RCC 7860 (cell line): Measurements from ENCODE around the gene PKD2L2.
"Not testable (repeated sequence)": the region's sequence is repeated elsewhere in the genome, so short reads cannot be mapped to it uniquely, and the experiment has no call there.

ENCODE experiments used
- DNase-seq: peaks from one replicate; pipeline ENCODE4 v3.0.0-alpha.2; 2015; ENCODE audit warnings: low spot score
- FAIRE-seq: peaks from 2 replicates; lab custom pipeline; 2012; peaks lifted over from hg19 to GRCh38; lab: Jason Lieb, UNC

The PKD2L2 gene

GRCh38 chr5:137888863-137889759 lies at the start of gene PKD2L2:
Gene PKD2L2, plus strand, starts transcription at chr5:137889457. Its CDS starts 35 bp downstream, at chr5:137889492.
- DNase-seq, result no peak

GRCh38 chr5:137842296-137842695 lies 47.0 kb upstream of the PKD2L2 start:
- FAIRE-seq, result no peak

More at GRCh38 chr5:137888863-137889759, at the start of gene PKD2L2:
- FAIRE-seq, result no peak

GRCh38 chr5:137843676-137844299 lies 45.5 kb upstream of the PKD2L2 start:
- FAIRE-seq (no peak), DNase-seq (no peak)

More at GRCh38 chr5:137842296-137842695, 47.0 kb upstream of the PKD2L2 start:
- DNase-seq, result no peak

GRCh38 chr5:137845472-137845871 lies 43.8 kb upstream of the PKD2L2 start:
- no peak for FAIRE-seq

GRCh38 chr5:137847687-137848086 lies 41.6 kb upstream of the PKD2L2 start:
- no peak for FAIRE-seq
- no peak for DNase-seq

More at GRCh38 chr5:137845472-137845871, 43.8 kb upstream of the PKD2L2 start:
- no peak for DNase-seq

GRCh38 chr5:137853165-137853564 lies 36.1 kb upstream of the PKD2L2 start:
- not testable (repeated sequence) for DNase-seq, FAIRE-seq

- FAIRE-seq (no peak), DNase-seq (no peak)
Observed at GRCh38 chr5:137856201-137856600, 33.1 kb upstream of the PKD2L2 start.

GRCh38 chr5:137856916-137857862 lies 32.1 kb upstream of the PKD2L2 start:
- no peak for FAIRE-seq

GRCh38 chr5:137858223-137858916 lies 30.9 kb upstream of the PKD2L2 start:
- FAIRE-seq, result no peak

More at GRCh38 chr5:137856916-137857862, 32.1 kb upstream of the PKD2L2 start:
- DNase-seq, result no peak

GRCh38 chr5:137858954-137859353 lies 30.3 kb upstream of the PKD2L2 start:
- DNase-seq, result no peak
- no peak for FAIRE-seq

More at GRCh38 chr5:137858223-137858916, 30.9 kb upstream of the PKD2L2 start:
- no peak for DNase-seq

GRCh38 chr5:137862251-137862650 lies 27.0 kb upstream of the PKD2L2 start:
- no peak for DNase-seq
- no peak for FAIRE-seq

GRCh38 chr5:137863653-137864052 lies 25.6 kb upstream of the PKD2L2 start:
- FAIRE-seq, DNase-seq: not testable (repeated sequence)

GRCh38 chr5:137866541-137867388 lies 22.5 kb upstream of the PKD2L2 start:
- DNase-seq, result no peak
- FAIRE-seq, result no peak

- FAIRE-seq (no peak), DNase-seq (no peak)
Observed at GRCh38 chr5:137867664-137868063, 21.6 kb upstream of the PKD2L2 start, which contains the start of gene MYOT. Gene MYOT, plus strand, starts transcription at chr5:137867860. Its CDS starts 2,792 bp downstream, at chr5:137870652.

GRCh38 chr5:137870647-137871339 lies 18.5 kb upstream of the PKD2L2 start:
- no peak for DNase-seq
- FAIRE-seq, result no peak

GRCh38 chr5:137871571-137871970 lies 17.7 kb upstream of the PKD2L2 start:
- no peak for DNase-seq
- no peak for FAIRE-seq

- DNase-seq (no peak), FAIRE-seq (no peak)
Observed at GRCh38 chr5:137872466-137872865, 16.8 kb upstream of the PKD2L2 start.

- FAIRE-seq, result no peak
- no peak for DNase-seq
Observed at GRCh38 chr5:137876101-137876500, 13.2 kb upstream of the PKD2L2 start.
